ENCODE measurements around the gene ATP5F1D.

The ATP5F1D gene

GRCh38 chr19:1220976-1221903 lies 20.3 kb upstream of the ATP5F1D start:
- DNase-seq = peak in 1 of 2 experiments; percentile 34

- no peak for DNase-seq
These were observed 19.7 kb upstream of the ATP5F1D start for GRCh38 chr19:1221904-1222255.

DNA sequence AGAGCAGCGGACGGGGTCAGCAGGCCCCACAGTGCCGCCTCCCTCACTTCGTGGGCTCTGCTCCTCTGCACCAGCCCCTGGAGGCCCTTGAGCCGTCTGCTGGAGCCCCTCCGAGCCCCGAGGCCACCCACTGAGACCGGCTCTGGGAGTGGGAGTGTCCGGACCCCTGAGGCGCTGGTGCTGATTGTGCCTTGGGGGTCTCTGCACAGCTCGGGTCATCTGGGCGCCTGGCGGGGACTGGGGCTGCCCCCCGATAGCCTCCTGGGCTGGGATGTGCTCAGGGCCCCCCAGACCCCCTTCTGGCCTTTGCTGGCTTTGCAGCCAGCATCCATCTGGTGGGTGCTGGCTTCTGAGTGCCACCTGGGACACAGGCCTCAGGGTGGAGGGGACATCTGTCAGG lies 19.2 kb upstream of the ATP5F1D start:
- DNase-seq = peak in 1 of 2 experiments; percentile 61

- DNase-seq = peak in 1 of 2 experiments; percentile 37
These were observed 18.3 kb upstream of the ATP5F1D start for GRCh38 chr19:1223018-1223855.

GRCh38 chr19:1224047-1224825 lies 17.3 kb upstream of the ATP5F1D start:
- DNase-seq = no peak

- DNase-seq = no peak
These were observed 16.7 kb upstream of the ATP5F1D start for GRCh38 chr19:1224847-1225246.

- no peak for DNase-seq
These were observed 15.9 kb upstream of the ATP5F1D start for GRCh38 chr19:1225440-1226226.

GRCh38 chr19:1226227-1226518 lies 15.4 kb upstream of the ATP5F1D start:
- DNase-seq = no peak

- DNase-seq = no peak
These were observed 14.8 kb upstream of the ATP5F1D start for GRCh38 chr19:1226522-1227303.

DNA sequence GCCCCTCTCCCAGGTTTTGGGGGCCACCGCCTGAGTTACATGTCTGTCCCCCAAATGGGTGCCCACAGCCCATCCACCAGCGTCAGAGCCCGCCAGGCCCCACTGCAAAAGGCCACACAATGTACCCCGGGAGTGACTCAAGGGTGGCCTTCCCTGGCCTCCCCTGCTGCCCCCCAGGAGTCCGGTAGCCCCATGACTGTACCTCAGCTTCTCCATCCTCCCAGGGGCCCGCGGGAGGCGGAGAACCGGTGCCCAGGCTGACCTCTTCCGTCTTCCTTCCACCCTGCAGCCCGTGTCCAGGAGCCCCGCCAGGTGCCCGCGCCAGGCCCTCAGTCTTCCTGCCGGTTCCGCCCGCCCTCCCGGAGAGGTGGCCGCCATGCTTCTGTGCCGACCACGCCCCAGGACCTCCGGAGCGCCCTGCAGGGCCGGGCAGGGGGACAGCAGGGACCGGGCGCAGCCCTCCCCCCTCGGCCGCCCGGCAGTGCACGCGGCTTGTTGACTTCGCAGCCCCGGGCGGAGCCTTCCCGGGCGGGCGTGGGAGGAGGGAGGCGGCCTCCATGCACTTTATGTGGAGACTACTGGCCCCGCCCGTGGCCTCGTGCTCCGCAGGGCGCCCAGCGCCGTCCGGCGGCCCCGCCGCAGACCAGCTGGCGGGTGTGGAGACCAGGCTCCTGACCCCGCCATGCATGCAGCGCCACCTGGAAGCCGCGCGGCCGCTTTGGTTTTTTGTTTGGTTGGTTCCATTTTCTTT lies 14.1 kb upstream of the ATP5F1D start:
- DNase-seq = no peak

DNA sequence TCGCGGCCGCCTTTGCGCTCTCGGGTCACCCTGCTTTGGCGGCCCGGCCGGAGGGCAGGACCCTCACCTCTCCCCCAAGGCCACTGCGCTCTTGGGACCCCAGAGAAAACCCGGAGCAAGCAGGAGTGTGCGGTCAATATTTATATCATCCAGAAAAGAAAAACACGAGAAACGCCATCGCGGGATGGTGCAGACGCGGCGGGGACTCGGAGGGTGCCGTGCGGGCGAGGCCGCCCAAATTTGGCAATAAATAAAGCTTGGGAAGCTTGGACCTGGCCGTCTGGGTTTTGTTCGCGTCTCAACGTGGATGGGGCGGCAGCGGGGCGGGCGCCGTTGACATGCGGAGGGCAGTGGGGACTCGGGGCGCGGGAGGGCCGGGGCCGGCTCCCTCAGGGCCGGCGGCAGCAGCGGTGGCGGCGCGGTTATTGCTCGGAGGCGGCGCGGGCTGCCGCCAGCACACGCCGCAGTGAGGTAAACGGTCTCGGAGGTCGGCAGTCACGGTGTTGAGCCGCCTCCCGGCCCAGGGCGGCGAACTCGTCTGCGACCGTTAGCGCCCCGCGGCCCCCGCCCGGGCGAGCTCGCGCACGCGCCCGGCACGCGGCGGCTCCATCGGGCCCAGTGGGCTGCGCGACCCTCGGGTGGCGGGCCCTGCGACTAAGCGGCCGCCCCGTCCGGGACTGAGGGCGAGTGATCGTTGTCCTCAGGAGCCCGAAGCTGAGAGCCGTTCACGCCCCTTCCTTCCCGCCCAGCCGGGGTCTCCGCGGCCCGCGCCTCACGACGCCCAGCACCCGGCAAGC lies 13.2 kb upstream of the ATP5F1D start:
- no peak for DNase-seq

DNA sequence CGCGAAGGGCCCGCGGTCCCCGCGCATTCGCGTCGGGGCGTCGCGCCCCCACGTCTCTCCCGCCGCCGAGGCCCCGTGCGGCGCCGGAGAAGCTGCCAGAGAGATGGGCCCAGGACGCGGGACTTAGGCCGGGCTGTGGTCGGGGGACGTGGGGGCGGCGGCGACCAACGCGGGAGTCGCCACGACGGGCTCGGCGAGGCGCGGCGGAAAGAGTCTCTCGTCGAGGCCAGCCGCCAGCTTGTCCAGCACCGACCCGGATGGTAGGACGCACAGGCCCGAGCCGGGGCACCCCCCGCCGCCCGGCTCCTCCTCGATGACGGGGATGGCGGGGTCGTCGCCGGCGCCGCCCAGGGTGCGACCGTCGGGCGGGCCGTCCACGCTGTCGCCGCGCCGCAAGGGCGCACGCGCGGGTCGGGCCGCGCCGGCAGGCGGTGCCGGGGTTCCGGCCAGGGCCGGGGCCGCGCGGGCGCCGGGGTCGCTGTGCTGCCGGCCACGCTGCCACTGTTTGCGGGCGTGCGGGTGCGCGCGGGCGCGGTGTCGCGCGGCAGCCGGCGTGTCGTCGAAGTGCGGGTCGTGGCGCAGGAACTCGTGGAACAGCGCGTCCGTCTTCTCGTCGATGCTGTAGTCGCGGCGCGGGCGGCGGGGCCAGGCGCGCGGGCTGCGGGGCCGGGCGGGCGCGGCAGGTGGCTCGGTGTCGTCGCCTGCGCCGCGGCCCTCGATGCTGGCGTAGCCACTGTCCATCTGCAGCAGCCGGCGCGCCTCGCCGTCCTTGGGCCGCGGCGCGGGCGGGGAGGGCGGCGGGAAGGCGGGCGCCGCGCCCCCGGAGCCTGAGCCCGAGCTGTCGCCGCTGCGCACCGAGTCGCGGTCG lies 12.3 kb upstream of the ATP5F1D start:
- no peak for DNase-seq

GRCh38 chr19:1229924-1230782 lies 11.4 kb upstream of the ATP5F1D start:
- no peak for DNase-seq

DNA sequence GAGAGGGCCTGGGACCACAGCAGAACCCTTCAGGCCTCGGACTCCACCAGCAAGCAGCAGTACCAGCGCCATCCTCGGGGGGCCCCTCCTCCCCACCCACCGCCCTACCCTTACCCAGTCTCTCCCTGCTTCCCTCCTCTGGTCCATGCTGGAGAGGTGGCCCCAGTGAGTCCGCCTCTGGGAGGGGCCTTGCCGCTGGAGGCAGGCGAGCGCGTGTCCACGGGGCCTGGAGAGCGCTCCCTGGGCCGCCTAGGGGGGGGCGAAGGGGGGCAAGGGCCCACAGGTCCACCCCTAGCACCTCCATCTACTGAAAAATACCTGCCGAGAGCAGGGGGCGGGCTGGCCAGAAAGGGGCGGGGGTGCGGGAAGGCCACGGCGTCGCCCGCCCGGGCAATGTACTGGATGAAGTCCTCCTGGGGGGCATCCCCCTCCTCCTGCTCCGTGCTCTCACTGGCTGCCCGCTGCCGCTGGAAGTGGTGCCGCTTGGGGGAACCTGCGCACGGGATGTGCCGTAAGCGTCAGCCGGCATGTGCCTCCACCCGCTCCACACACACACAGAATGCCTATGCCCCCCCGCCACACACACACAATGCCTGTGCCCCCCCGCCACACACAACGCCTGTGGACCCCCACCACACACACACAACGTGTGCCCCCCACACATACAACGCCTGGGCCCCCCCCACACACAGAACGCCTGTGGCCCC lies 10.6 kb upstream of the ATP5F1D start:
- DNase-seq = no peak

DNA sequence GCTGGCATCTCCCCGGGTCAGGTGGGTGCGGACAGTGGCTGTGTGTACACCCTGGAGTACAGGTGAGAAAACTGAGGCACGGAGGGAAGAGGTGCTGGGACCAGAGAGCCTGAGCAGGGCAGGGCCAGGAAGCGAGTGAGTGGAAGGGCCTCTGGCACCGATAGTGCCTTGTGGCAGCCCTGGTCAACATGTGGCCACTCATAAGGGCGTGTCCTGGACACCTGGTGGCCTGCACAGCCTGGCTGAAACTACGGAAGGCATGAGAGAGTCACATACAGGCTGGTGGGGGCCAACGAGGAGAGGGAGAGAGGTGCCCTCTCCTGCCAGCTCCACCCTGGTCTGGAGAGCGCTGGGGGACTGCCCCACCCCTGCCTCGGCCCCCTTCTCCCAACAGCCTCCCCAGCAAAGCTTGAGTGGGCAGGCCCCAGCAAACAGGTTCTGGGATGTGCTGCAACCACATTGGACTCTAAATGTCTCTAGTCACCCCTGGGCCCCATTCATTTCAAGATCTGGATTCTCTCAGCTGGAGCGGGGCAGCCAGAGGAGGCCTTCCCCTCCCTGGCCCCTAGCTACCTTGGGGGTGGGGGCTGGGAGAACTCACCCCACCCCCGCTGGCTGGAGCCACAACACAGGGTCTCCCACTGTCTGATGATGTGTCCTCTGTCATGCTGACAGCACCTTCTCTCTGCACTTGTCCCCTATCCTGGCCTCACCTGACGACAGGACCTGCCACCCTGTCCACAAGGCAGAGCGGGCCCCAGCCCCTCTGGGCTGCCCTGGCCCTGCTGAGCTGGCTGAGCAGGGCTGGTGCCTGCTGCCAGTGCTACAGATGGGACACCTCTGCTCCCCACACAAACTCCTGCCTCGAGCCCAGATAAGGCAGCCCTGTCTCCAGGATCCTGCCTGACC lies 9.6 kb upstream of the ATP5F1D start:
- no peak for DNase-seq

GRCh38 chr19:1232652-1233072 lies 8.9 kb upstream of the ATP5F1D start:
- DNase-seq = no peak
